Neuron (in vitro differentiated cells): ENCODE measurements around the gene GRID1.
"Not testable (repeated sequence)": the region's sequence is repeated elsewhere in the genome, so short reads cannot be mapped to it uniquely, and the experiment has no call there.

Experiments used
- H2AFZ ChIP-seq: one replicate; pipeline ENCODE4 v1.6.1; 2013; ENCODE audit warnings: low read depth, mild to moderate bottlenecking, inconsistent platforms, low read length, moderate library complexity
- H3K27me3 ChIP-seq: one replicate; pipeline ENCODE4 v1.6.1; 2013; ENCODE audit warnings: low read length; ENCODE audit not compliant: insufficient read depth
- H3K36me3 ChIP-seq: one replicate; pipeline ENCODE4 v1.6.1; 2013; ENCODE audit warnings: low read length; ENCODE audit not compliant: insufficient read depth
- H3K4me1 ChIP-seq: one replicate; pipeline ENCODE4 v1.6.1; 2013; ENCODE audit warnings: low read length; ENCODE audit not compliant: insufficient read depth
- H3K4me3 ChIP-seq: 2 replicates; pipeline ENCODE4 v1.5.1; 2013; ENCODE audit warnings: mild to moderate bottlenecking, low read length, moderate library complexity
- H3K9me3 ChIP-seq: one replicate; pipeline ENCODE4 v1.6.1; 2013; ENCODE audit warnings: low read length

Gene GRID1

GRCh38 chr10:86083664-86084175 lies 282.9 kb downstream of the GRID1 start:
- Histone ChIP-seq H3K4me1 (no peaks in the 10 kb centered on the region), H3K4me3 (no peak overlapping the region), H3K36me3 (no peaks in the 10 kb centered on the region), H2AFZ (no peak overlapping the region), H3K27me3 (no peaks in the 10 kb centered on the region), H3K9me3 (no peaks in the 10 kb centered on the region)

GRCh38 chr10:86083206-86083605 lies 283.4 kb downstream of the GRID1 start:
- no peak overlapping the region for H3K4me3 ChIP-seq
- no peaks in the 10 kb centered on the region for H3K27me3 ChIP-seq
- no peak overlapping the region for H2AFZ ChIP-seq
- H3K9me3 ChIP-seq: no peaks in the 10 kb centered on the region
- no peaks in the 10 kb centered on the region for H3K36me3 ChIP-seq
- H3K4me1 ChIP-seq: no peaks in the 10 kb centered on the region

- Histone ChIP-seq H2AFZ (no peak overlapping the region), H3K27me3 (no peaks in the 10 kb centered on the region), H3K4me3 (no peak overlapping the region), H3K36me3 (no peaks in the 10 kb centered on the region), H3K4me1 (no peaks in the 10 kb centered on the region), H3K9me3 (no peaks in the 10 kb centered on the region)
These were observed 284.0 kb downstream of the GRID1 start for GRCh38 chr10:86082556-86082955.

DNA sequence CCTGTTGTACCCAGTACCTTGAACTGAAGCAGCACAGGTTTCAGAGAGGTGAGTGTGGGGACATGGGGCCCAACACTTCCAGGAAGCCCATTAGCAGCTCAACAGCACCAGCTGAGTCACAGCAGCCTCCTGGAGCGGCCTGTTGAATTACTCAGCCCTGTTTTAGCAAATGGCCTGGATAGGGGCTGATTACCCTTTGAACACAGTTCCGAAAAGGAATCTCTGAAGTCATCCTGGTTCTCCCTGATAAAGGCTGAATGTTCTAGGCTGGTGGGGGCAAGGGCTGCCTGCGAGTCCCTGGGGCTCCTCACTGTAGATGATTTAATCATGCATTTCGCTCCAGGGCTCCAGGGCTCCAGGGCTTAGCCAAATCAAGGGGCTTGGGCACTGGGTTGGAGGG lies 287.5 kb downstream of the GRID1 start:
- Histone ChIP-seq H3K4me1 (no peaks in the 10 kb centered on the region), H3K36me3 (no peaks in the 10 kb centered on the region), H3K4me3 (no peak overlapping the region), H3K27me3 (no peaks in the 10 kb centered on the region), H2AFZ (no peak overlapping the region), H3K9me3 (no peaks in the 10 kb centered on the region)

DNA sequence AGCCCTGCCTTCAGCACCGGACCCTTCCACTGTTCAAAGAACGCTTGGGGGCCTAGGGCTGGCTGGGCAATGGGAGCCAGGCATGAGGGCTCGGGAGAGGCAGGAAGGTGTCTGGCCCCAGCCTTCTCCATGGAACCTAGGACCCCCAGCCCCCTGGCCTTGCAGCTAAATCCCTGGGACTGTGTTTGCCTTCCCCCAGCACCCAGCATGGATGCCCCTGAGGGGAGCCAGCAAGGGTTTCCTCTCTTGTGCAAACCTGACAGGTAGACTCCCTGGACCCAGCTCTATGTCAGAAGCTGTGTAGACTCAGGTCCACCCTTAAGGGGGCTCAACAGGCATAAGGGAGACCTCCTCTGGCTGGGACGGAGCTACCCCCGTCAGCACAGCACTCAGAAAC lies 288.0 kb downstream of the GRID1 start:
- H3K4me3 ChIP-seq: no peak overlapping the region
- H3K27me3 ChIP-seq: no peaks in the 10 kb centered on the region
- H3K4me1 ChIP-seq: no peaks in the 10 kb centered on the region
- H3K9me3 ChIP-seq: no peaks in the 10 kb centered on the region
- no peaks in the 10 kb centered on the region for H3K36me3 ChIP-seq
- no peak overlapping the region for H2AFZ ChIP-seq

GRCh38 chr10:86077871-86078638 lies 288.5 kb downstream of the GRID1 start:
- Histone ChIP-seq H2AFZ (no peak overlapping the region), H3K4me1 (no peaks in the 10 kb centered on the region), H3K9me3 (no peaks in the 10 kb centered on the region), H3K4me3 (no peak overlapping the region), H3K27me3 (no peaks in the 10 kb centered on the region), H3K36me3 (no peaks in the 10 kb centered on the region)

DNA sequence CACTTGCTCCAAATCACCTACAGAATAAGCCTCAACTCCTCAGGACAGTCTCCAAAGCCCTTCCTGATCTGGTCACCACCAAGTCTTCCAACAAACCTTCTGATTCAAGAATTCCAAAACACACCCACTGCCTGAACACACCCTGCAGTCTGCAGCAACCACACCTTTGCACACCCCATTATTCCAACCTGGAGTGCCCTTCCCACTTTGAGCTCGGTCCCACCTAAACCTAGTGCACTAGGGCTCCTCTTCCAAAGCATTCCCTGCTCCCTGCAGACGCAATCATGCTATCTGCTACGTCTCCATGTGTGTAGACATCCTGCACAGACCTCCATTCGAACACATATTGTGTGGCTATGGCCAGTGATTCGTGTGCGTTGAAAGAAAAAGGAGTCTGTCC lies 289.3 kb downstream of the GRID1 start:
- Histone ChIP-seq H2AFZ (no peak overlapping the region), H3K4me3 (no peak overlapping the region), H3K36me3 (no peaks in the 10 kb centered on the region), H3K4me1 (no peaks in the 10 kb centered on the region), H3K9me3 (no peaks in the 10 kb centered on the region), H3K27me3 (no peaks in the 10 kb centered on the region)

- H3K27me3 ChIP-seq, H2AFZ ChIP-seq, H3K4me3 ChIP-seq: not testable (repeated sequence)
These were observed 290.1 kb downstream of the GRID1 start for GRCh38 chr10:86076497-86076896.

DNA sequence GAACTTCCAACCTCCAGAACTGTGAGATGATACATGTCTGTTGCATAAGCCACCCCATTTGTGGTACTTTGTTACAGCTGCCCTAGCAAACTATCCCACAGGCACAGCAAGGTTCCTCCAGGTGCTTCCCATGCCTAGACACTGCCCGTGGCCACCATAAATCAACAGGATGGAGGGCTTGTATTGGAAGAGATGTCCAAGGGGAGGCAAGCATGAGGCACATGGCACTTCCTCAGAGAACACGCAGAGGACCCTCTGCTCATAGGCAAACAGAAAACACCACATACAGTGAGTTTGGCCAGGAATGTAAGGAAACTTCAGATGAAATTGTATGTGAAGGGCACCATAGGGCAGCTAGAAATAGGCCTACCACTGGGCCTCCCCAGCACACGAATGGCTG lies 291.1 kb downstream of the GRID1 start:
- Histone ChIP-seq H3K4me3 (no peak overlapping the region), H3K27me3 (no peaks in the 10 kb centered on the region), H3K4me1 (no peaks in the 10 kb centered on the region), H3K9me3 (no peaks in the 10 kb centered on the region), H2AFZ (no peak overlapping the region), H3K36me3 (no peaks in the 10 kb centered on the region)

More at GRCh38 chr10:86076497-86076896, 290.1 kb downstream of the GRID1 start:
- H3K36me3 ChIP-seq, H3K4me1 ChIP-seq, H3K9me3 ChIP-seq: not testable (repeated sequence)

DNA sequence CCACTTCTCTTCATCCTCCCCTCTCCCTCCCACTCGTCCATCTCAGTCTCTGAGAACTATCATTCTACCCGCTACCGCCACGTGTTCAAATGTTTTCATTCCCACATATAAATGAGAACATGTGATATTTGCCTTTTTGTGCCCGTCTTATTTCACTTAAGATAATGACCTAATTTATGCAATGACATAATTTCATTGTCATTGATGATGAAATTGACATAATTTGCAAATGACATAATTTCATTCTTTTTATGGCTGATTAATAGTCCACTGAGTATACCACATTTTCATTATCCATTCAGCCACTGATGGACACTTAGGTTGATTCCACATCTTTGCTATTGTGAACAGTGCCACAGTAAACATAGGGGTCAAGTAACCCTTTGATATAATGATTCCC lies 292.3 kb downstream of the GRID1 start:
- no peaks in the 10 kb centered on the region for H3K27me3 ChIP-seq
- H3K4me1 ChIP-seq: no peaks in the 10 kb centered on the region
- H3K36me3 ChIP-seq: no peaks in the 10 kb centered on the region
- H2AFZ ChIP-seq: no peak overlapping the region
- no peaks in the 10 kb centered on the region for H3K9me3 ChIP-seq
- H3K4me3 ChIP-seq: no peak overlapping the region

- no peak overlapping the region for H2AFZ ChIP-seq
- no peaks in the 10 kb centered on the region for H3K27me3 ChIP-seq
- no peak overlapping the region for H3K4me3 ChIP-seq
- H3K4me1 ChIP-seq: no peaks in the 10 kb centered on the region
- H3K9me3 ChIP-seq: no peaks in the 10 kb centered on the region
- no peaks in the 10 kb centered on the region for H3K36me3 ChIP-seq
These were observed 293.2 kb downstream of the GRID1 start for GRCh38 chr10:86073199-86073977.

DNA sequence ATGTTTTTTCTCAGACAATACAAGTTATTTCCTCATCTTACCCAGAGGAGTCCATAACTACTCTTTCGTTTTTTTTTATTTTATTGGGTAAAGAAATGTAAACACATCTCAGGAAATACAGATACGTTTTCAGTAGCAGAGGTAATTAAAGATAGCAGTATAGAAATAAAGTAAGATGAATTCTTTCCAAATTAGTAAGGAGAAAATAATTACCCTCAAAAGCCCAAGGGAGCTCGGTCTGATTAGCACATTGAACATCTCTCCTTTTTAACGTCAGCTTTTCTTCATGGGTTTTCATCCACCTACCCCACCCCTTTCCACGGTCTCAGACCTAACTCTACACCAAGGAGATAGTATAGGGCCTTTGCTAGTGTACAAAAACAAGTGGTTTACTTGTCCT lies 294.2 kb downstream of the GRID1 start:
- Histone ChIP-seq H3K27me3 (no peaks in the 10 kb centered on the region), H3K9me3 (no peaks in the 10 kb centered on the region), H3K4me1 (no peaks in the 10 kb centered on the region), H3K4me3 (no peak overlapping the region), H3K36me3 (no peaks in the 10 kb centered on the region), H2AFZ (no peak overlapping the region)

DNA sequence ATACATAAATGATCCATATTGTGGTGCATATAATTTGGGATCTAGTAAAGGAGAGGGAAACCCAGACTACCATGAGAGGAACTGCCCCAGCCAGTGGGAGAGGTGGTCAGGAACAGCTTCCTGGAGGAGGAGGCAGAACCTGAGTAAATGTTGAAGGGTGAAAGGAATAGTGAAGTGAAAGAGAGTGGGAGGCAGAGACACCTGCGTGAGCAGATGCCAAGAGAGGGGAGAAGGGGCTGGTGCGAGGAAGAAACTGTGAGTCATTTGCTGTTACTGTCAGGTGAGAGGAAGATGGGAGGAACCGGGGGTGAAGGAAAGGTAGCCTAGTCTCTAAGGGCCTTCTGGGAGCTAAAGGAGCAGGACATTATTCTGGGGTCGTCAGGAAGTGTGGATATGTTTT lies 294.8 kb downstream of the GRID1 start:
- Histone ChIP-seq H2AFZ (no peak overlapping the region), H3K36me3 (no peaks in the 10 kb centered on the region), H3K4me1 (no peaks in the 10 kb centered on the region), H3K9me3 (no peaks in the 10 kb centered on the region), H3K4me3 (no peak overlapping the region), H3K27me3 (no peaks in the 10 kb centered on the region)
